ENCODE data around the gene ZC3H18. TPM values are rescaled to one million over a fixed set of nuclear protein-coding genes. Genes with fewer than 3 reads are reported as not detected.

Gene ZC3H18
- total and polyA plus RNA-seq, 10 of the 15 experiments (the other 5 are each of a cell fraction or from before 2014, with no cell fraction given) = 1.0 to 58.3 (median 22.4) TPM

- TF ChIP-seq MYC (IDR thresholded peaks at IDR 0.05; ENCODE audit: insufficient read depth, insufficient read length, insufficient replicate concordance, low read length, severe bottlenecking) (no peak), EZH2 (IDR thresholded peaks at IDR 0.05; ENCODE audit: borderline replicate concordance, control insufficient read depth, low read depth, low read length) (no peak), NRF1 (conservative IDR thresholded peaks at IDR 0.05; ENCODE audit: low read depth, low read length) (no peak), IKZF1 (conservative IDR thresholded peaks at IDR 0.05) (no peak), SMAD5 (IDR thresholded peaks at IDR 0.05; ENCODE audit: low read depth) (no peak), TARDBP (IDR thresholded peaks at IDR 0.05; ENCODE audit: borderline replicate concordance) (no peak), PAX8 (IDR thresholded peaks at IDR 0.05) (no peak), TCF3 (IDR thresholded peaks at IDR 0.05; ENCODE audit: borderline replicate concordance, insufficient read depth, low read depth, low read length) (no peak), POLR2AphosphoS2 (IDR thresholded peaks at IDR 0.05; ENCODE audit: low read depth, low read length) (no peak), ZNF687 (IDR thresholded peaks at IDR 0.05) (no peak), SRF (IDR thresholded peaks at IDR 0.05; ENCODE audit: low read depth in 2 of 2, low read length in 2 of 2) (no peak)
- TF ChIP-seq, protein P1, sequence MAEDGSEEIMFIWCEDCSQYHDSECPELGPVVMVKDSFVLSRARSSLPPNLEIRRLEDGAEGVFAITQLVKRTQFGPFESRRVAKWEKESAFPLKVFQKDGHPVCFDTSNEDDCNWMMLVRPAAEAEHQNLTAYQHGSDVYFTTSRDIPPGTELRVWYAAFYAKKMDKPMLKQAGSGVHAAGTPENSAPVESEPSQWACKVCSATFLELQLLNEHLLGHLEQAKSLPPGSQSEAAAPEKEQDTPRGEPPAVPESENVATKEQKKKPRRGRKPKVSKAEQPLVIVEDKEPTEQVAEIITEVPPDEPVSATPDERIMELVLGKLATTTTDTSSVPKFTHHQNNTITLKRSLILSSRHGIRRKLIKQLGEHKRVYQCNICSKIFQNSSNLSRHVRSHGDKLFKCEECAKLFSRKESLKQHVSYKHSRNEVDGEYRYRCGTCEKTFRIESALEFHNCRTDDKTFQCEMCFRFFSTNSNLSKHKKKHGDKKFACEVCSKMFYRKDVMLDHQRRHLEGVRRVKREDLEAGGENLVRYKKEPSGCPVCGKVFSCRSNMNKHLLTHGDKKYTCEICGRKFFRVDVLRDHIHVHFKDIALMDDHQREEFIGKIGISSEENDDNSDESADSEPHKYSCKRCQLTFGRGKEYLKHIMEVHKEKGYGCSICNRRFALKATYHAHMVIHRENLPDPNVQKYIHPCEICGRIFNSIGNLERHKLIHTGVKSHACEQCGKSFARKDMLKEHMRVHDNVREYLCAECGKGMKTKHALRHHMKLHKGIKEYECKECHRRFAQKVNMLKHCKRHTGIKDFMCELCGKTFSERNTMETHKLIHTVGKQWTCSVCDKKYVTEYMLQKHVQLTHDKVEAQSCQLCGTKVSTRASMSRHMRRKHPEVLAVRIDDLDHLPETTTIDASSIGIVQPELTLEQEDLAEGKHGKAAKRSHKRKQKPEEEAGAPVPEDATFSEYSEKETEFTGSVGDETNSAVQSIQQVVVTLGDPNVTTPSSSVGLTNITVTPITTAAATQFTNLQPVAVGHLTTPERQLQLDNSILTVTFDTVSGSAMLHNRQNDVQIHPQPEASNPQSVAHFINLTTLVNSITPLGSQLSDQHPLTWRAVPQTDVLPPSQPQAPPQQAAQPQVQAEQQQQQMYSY (CRISPR knock-in tag; IDR thresholded peaks at IDR 0.05) = no peak
- TF ChIP-seq, protein P2, sequence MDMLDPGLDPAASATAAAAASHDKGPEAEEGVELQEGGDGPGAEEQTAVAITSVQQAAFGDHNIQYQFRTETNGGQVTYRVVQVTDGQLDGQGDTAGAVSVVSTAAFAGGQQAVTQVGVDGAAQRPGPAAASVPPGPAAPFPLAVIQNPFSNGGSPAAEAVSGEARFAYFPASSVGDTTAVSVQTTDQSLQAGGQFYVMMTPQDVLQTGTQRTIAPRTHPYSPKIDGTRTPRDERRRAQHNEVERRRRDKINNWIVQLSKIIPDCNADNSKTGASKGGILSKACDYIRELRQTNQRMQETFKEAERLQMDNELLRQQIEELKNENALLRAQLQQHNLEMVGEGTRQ (IDR thresholded peaks at IDR 0.05; ENCODE audit: borderline replicate concordance, low read depth, low read length) = no peak
- peaks cover 16% of the 10 kb centered on the region for H3K4me1 ChIP-seq (ENCODE audit: control insufficient read depth, insufficient read depth, low read length)
- intact Hi-C loops (cut with micrococcal nuclease; ENCODE audit: unreplicated experiment) = no loop called here
- no peak overlapping the region for H3K4me2 ChIP-seq (ENCODE audit: control insufficient read depth, insufficient read depth)
- WGBS (ENCODE audit: insufficient coverage, insufficient replicate concordance, low lambda C conversion rate, missing lambda C conversion rate) = 81% methylated on average over 16 of the region's 16 CpGs
- TSS peak; percentile 61 for BruUV-seq (replicated peaks)
- SMC1A ChIA-PET (ENCODE audit: uncharacterized antibody, unreplicated experiment) = no interaction called here
- H3K27me3 ChIP-seq (replicated peaks in 1 of 2; ENCODE audit: control insufficient read depth in 2 of 2, insufficient read depth in 2 of 2, low read length in 1 of 2) = no peaks in the 10 kb centered on the region
- DNase-seq (ENCODE audit: low read depth, low spot score) (no peak), FAIRE-seq (no peak), ATAC-seq (no peak)
- no peaks in the 10 kb centered on the region; the same call in 1 of the 2 replicates for H4K20me1 ChIP-seq (ENCODE audit: control insufficient read depth, insufficient read depth)
- POLR2A ChIA-PET = no interaction called here
- no peaks in the 10 kb centered on the region for H3K79me2 ChIP-seq (ENCODE audit: control insufficient read depth, insufficient read depth, low read length)
- no peaks in the 10 kb centered on the region for H3K9me3 ChIP-seq (replicated peaks; ENCODE audit: control insufficient read depth, insufficient read depth, low read length)
- H3K27ac ChIP-seq (ENCODE audit: control insufficient read depth, insufficient read depth) = no peak overlapping the region
- RAD21 ChIA-PET (ENCODE audit: unreplicated experiment) = interaction anchor here (0.6 kb wide), 1 partner anchor 61 kb away, joined by 3 read pairs; the partner anchor contains the start of gene ZC3H18
- in situ Hi-C loops (cut with MboI) = no loop called here
- H3K9ac ChIP-seq (ENCODE audit: control insufficient read depth, insufficient read depth, low read length) = no peak overlapping the region
- peaks cover 3 to 28% of the 10 kb centered on the region in 2 experiments; a peak in 3 of 4 replicates for H3K36me3 ChIP-seq (ENCODE audit: control insufficient read depth in 2 of 2, insufficient read depth in 2 of 2, low read length in 1 of 2)
- CTCF ChIA-PET = interaction anchor here (1.6 kb wide), 1 partner anchor 195 kb away, joined by 3 read pairs; no protein-coding TSS in a partner anchor
- H2AFZ ChIP-seq (ENCODE audit: control insufficient read depth, low read depth, low read length) = no peak overlapping the region
- no peak overlapping the region for H3K4me3 ChIP-seq
Observed at GRCh38 chr16:88631384-88631783, 61.2 kb downstream of the ZC3H18 start.

Data from GM12878 (cell line).